T-helper 1 cell treated with Interleukin-12 subunit alpha and Interleukin-12 subunit beta and Interleukin-4 antibody, amounts not matched to agents 30 μg/mL and 1 μg/mL, for 36 hours (primary cell): ENCODE measurements around the gene LINGO4.
"Not testable (repeated sequence)": the region's sequence is repeated elsewhere in the genome, so short reads cannot be mapped to it uniquely, and the experiment has no call there.

Experiments used
- H3K27ac Mint-ChIP-seq: one replicate; pipeline ENCODE4 v1.8.0; 2021; ENCODE audit warnings: mild to moderate bottlenecking, mixed read lengths
- H3K27me3 Mint-ChIP-seq: one replicate; pipeline ENCODE4 v1.8.0; 2021; ENCODE audit warnings: low read depth, mixed read lengths
- H3K36me3 Mint-ChIP-seq: one replicate; pipeline ENCODE4 v1.8.0; 2021; ENCODE audit warnings: low read depth, mixed read lengths
- H3K4me1 Mint-ChIP-seq: one replicate; pipeline ENCODE4 v1.8.0; 2021; ENCODE audit warnings: low read depth, mixed read lengths
- H3K4me3 Mint-ChIP-seq: one replicate; pipeline ENCODE4 v1.8.0; 2021; ENCODE audit warnings: mild to moderate bottlenecking, moderate library complexity, mixed read lengths
- H3K9me3 Mint-ChIP-seq: one replicate; pipeline ENCODE4 v1.8.0; 2021; ENCODE audit warnings: mixed read lengths

Gene LINGO4

DNA sequence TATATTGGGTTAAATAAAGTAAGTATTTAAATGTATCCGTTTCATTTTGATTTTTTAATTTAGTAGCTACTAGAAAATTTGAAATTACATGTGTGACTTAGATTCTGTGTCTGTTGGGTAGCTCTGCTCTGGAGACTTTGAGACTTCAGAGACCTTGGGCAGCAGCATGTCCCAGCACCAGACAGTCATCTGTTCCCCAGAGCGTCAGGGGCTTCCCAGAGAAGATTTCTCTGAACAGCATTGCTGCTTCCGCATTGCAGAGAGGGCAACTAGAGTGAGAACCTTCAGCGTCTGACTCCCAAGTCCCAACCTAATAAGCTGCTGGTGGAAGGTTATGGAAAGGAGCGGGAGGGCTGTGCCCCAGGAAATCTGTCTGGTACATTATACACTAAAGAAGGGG, 6.6 kb downstream of the LINGO4 start:
- Mint-ChIP-seq H3K4me1 (peaks cover 3% of the 10 kb centered on the region), H3K9me3 (no peaks in the 10 kb centered on the region), H3K27ac (no peak overlapping the region), H3K27me3 (peaks cover 8% of the 10 kb centered on the region), H3K36me3 (peaks cover 2% of the 10 kb centered on the region), H3K4me3 (no peak overlapping the region)

GRCh38 chr1:151790940-151791651, 14.1 kb downstream of the LINGO4 start:
- Mint-ChIP-seq H3K36me3 (peaks cover 9% of the 10 kb centered on the region), H3K27ac (peak overlapping the region; percentile 87), H3K4me3 (peak overlapping the region; percentile 93), H3K9me3 (no peaks in the 10 kb centered on the region), H3K27me3 (no peaks in the 10 kb centered on the region), H3K4me1 (peaks cover 30% of the 10 kb centered on the region)

DNA sequence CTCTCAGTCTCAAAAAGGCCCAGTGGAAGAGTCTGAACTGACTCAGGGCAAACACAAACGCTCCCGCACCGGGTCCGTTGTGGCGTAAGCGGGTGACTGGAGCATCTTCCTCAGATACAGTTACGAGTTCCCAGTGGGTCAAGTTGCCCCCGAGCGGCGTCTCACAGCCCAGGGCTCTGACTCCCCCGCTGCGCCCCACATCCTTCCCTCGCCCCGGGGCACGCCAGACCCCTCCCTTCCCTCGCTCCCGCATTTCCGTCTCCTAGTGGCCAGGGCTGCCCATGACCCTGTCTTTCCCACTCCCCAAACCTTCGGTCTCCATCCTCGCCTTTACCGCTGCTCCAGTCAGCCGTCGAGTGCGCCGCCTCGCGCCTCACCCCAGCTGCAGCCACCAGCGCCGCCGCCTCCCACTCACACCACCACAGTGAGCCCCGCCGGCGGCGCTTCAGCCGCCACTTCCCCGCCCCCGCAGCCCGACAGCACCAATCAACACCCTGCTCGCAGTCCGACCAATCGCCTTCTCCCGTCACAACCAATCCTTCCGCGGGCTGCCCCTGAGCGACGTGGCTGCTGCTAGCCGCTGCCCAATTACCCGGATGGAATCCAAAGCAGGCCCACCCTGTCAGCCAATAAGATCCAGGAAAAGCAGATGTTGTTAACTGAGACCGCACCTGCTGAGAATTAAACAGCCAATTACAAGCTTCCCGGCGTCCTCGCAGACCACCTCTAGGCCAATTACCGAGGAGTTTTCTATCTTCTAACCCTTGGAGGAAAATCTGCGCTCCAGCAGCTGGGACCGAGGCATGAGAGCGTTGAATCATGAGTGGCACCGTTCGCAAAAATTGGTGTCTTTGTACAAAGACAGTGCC, 14.9 kb downstream of the LINGO4 start, which contains the start of gene TDRKH:
Gene TDRKH (minus strand): TSS at position 430 of the 869 bp plus-strand sequence. CDS start 7,478 bp downstream, outside the sequence.
- Mint-ChIP-seq H3K27ac (peak within 1 kb of the TSS; percentile 87), H3K36me3 (peaks cover 9% of the 10 kb centered on the region), H3K9me3 (no peaks in the 10 kb centered on the region), H3K27me3 (no peaks in the 10 kb centered on the region), H3K4me3 (peak within 1 kb of the TSS; percentile 93), H3K4me1 (peaks cover 30% of the 10 kb centered on the region)

DNA sequence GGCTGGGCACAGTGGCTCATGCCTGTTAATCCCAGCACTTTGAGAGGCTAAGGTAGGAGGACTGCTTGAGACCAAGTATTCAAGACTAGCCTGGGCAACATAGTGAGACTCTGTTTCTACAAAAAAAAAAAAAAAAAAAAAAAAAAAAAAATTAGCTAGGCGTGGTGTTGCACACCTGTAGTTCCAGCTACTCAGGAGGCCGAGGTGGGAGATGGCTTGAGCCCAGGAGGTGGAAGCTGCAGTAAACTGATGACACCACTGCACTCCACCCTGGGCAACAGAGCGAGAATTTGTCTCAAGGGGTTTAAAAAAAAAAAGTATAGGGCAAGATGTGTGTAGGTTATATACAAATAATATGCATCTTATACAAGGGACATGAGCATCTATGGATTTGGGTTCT, 17.5 kb downstream of the LINGO4 start:
- Mint-ChIP-seq H3K27ac (no peak overlapping the region), H3K9me3 (no peaks in the 10 kb centered on the region), H3K27me3 (no peaks in the 10 kb centered on the region), H3K4me3 (no peak overlapping the region), H3K4me1 (peaks cover 28% of the 10 kb centered on the region), H3K36me3 (peaks cover 4% of the 10 kb centered on the region)

GRCh38 chr1:151783796-151784195, 21.4 kb downstream of the LINGO4 start:
- peaks cover 6% of the 10 kb centered on the region for H3K4me1 Mint-ChIP-seq
- no peaks in the 10 kb centered on the region for H3K27me3 Mint-ChIP-seq
- no peak overlapping the region for H3K4me3 Mint-ChIP-seq
- H3K36me3 Mint-ChIP-seq: peaks cover 14% of the 10 kb centered on the region
- no peak overlapping the region for H3K27ac Mint-ChIP-seq
- no peaks in the 10 kb centered on the region for H3K9me3 Mint-ChIP-seq

DNA sequence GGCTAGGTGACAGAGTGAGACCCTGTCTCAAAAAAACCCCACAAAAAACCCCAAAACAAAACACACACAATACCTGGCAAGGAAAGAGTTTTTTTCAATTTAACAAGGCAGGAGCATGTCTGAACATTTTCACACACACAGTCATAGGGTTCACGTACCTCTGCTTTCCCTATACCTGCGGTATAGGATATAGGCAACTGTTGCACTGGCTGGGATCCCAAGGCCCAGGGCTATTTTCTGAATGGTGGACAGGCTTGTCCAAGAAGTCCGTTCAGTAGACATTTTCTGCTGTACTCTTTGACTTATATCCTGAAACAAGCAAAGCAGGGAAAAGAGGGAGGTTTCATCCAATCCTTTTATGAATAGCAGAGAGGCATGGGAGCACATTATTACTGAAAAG, 22.5 kb downstream of the LINGO4 start:
- no peak overlapping the region for H3K27ac Mint-ChIP-seq
- peaks cover 21% of the 10 kb centered on the region for H3K36me3 Mint-ChIP-seq
- H3K4me3 Mint-ChIP-seq: no peak overlapping the region
- H3K4me1 Mint-ChIP-seq: peaks cover 3% of the 10 kb centered on the region
- no peaks in the 10 kb centered on the region for H3K27me3 Mint-ChIP-seq
- no peaks in the 10 kb centered on the region for H3K9me3 Mint-ChIP-seq

DNA sequence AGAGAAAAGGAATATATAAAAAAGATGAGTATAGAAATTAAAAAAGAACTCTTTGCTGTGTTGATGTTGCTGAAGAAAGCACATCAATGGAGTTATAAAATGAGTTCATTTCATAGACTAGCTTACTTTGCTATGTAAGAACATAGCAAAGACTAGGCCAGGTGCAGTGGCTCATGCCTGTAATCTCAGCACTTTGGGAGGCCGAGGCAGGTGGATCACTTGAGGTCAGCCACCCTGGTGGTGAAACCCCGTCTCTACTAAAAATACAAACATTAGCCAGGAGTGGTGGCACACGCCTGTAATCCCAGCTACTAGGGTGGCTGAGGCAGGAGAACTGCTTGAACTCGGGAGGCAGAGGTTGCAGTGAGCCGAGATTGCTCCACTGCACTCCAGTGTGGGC, 23.2 kb downstream of the LINGO4 start:
- H3K27me3 Mint-ChIP-seq, H3K9me3 Mint-ChIP-seq: not testable (repeated sequence)
- H3K36me3 Mint-ChIP-seq: peaks cover 21% of the 10 kb centered on the region

DNA sequence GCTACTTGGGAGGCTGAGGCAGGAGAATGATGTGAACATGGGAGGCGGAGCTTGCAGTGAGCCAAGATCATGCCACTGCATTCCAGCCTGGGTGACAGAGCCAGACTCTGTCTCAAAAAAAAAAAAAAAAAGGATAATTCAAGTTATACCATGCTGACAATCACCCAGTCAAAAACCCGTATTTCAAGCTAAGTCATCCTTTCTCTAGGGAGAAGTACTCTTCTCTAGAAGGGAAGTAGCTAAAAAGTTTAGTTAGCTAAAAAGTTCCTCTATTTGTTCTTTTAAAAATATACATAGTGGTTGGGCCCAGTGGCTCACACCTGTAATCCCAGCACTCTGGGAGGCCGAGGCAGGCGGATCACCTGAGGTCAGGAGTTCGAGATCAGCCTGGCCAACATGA, 24.5 kb downstream of the LINGO4 start:
- not testable (repeated sequence) for H3K4me1 Mint-ChIP-seq, H3K27ac Mint-ChIP-seq, H3K9me3 Mint-ChIP-seq, H3K4me3 Mint-ChIP-seq, H3K27me3 Mint-ChIP-seq
- peaks cover 25% of the 10 kb centered on the region for H3K36me3 Mint-ChIP-seq

More for the DNA sequence above, 23.2 kb downstream of the LINGO4 start:
- H3K4me1 Mint-ChIP-seq, H3K27ac Mint-ChIP-seq, H3K4me3 Mint-ChIP-seq: not testable (repeated sequence)

GRCh38 chr1:151779852-151780251, 25.4 kb downstream of the LINGO4 start:
- no peak overlapping the region for H3K27ac Mint-ChIP-seq
- H3K36me3 Mint-ChIP-seq: peaks cover 33% of the 10 kb centered on the region
- no peak overlapping the region for H3K4me3 Mint-ChIP-seq
- H3K27me3 Mint-ChIP-seq: no peaks in the 10 kb centered on the region
- H3K4me1 Mint-ChIP-seq: no peaks in the 10 kb centered on the region
- no peaks in the 10 kb centered on the region for H3K9me3 Mint-ChIP-seq

DNA sequence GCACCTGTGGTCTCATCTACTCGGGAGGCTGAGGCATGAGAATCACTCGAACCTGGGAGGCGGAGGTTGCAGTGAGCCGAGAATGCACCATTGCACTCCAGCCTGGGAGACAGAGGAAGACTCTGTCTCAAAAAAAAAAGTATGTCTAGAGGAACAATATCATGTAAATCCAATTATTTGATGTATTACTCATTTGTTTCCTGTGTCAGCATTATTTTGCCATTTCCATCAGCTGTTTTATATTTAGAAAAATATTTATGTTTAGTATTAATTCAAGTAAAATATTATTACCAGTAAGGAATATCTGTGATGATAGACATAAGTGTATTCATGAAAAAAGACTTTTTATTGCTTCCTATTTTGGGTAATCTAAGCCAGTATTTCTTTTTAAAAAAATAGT, 27.9 kb downstream of the LINGO4 start:
- H3K27me3 Mint-ChIP-seq: no peaks in the 10 kb centered on the region
- no peak overlapping the region for H3K27ac Mint-ChIP-seq
- H3K4me1 Mint-ChIP-seq: no peaks in the 10 kb centered on the region
- H3K36me3 Mint-ChIP-seq: peaks cover 33% of the 10 kb centered on the region
- H3K9me3 Mint-ChIP-seq: no peaks in the 10 kb centered on the region
- H3K4me3 Mint-ChIP-seq: no peak overlapping the region

GRCh38 chr1:151776665-151777062, 28.6 kb downstream of the LINGO4 start:
- no peak overlapping the region for H3K4me3 Mint-ChIP-seq
- H3K9me3 Mint-ChIP-seq: no peaks in the 10 kb centered on the region
- no peaks in the 10 kb centered on the region for H3K27me3 Mint-ChIP-seq
- no peak overlapping the region for H3K27ac Mint-ChIP-seq
- H3K36me3 Mint-ChIP-seq: peaks cover 32% of the 10 kb centered on the region
- H3K4me1 Mint-ChIP-seq: no peaks in the 10 kb centered on the region

DNA sequence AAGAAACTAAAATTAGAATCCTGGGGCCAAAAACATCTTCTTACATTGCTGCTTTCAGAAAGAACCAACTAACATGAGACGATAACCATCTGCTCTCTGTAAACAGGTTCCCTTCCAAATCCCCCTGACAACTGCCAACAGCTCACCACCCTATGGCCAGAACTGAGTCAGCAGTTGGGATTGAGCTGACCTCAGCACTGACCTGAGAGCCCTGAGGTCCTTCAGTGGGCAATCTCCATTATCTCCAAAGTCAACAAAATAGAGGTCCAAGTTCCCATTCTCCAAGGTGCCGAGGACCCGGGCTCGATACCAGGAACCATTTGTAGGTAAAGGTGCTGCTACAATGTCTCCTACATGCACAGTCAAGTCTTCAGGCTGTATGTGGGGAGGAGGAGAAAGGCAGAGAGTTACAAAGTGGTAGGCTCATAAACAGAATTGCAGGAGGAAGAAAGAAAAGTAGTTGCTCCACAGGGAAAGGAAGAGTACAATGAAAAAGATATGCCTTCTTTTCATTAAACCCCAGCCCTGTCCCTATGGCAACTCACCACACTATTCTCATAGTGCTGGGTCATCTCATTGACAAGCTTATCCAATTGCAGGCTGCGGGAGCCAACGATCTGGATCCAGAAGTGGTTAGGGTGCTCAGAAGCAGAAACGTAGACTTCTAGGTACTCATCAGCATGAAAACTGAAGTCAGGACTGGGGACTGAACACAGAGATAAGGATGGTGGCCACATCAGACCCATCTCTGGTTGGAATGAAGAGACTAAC, 29.1 kb downstream of the LINGO4 start:
- no peak overlapping the region for H3K27ac Mint-ChIP-seq
- no peaks in the 10 kb centered on the region for H3K4me1 Mint-ChIP-seq
- no peak overlapping the region for H3K4me3 Mint-ChIP-seq
- peaks cover 28% of the 10 kb centered on the region for H3K36me3 Mint-ChIP-seq
- no peaks in the 10 kb centered on the region for H3K27me3 Mint-ChIP-seq
- H3K9me3 Mint-ChIP-seq: no peaks in the 10 kb centered on the region

GRCh38 chr1:151774256-151774922, 30.8 kb downstream of the LINGO4 start:
- H3K4me1 Mint-ChIP-seq: no peaks in the 10 kb centered on the region
- no peak overlapping the region for H3K4me3 Mint-ChIP-seq
- H3K27me3 Mint-ChIP-seq: no peaks in the 10 kb centered on the region
- H3K9me3 Mint-ChIP-seq: no peaks in the 10 kb centered on the region
- H3K36me3 Mint-ChIP-seq: peaks cover 24% of the 10 kb centered on the region
- H3K27ac Mint-ChIP-seq: no peak overlapping the region

- H3K27me3 Mint-ChIP-seq: no peaks in the 10 kb centered on the region
Measured at GRCh38 chr1:151773702-151774101, 31.5 kb downstream of the LINGO4 start.

More at GRCh38 chr1:151773702-151774101, 31.5 kb downstream of the LINGO4 start:
- Mint-ChIP-seq H3K4me3 (no peak overlapping the region), H3K27ac (no peak overlapping the region), H3K9me3 (no peaks in the 10 kb centered on the region), H3K4me1 (no peaks in the 10 kb centered on the region), H3K36me3 (peaks cover 17% of the 10 kb centered on the region)
